H1 (cell line): ENCODE data around the gene SND1. TPM values are rescaled to one million over a fixed set of nuclear protein-coding genes. Genes with fewer than 3 reads are reported as not detected.

Source experiments
- CTCF ChIA-PET: fragments of 300-600 bp; sonication (Branson Sonifier 250); formaldehyde crosslinking; loops from one replicate; lab custom pipeline; 2021; ENCODE audit not compliant: partially characterized antibody; lab: Charles Lee
- POLR2A ChIA-PET: fragments of 300-600 bp; sonication (Branson Sonifier 250); formaldehyde crosslinking; loops from one replicate; lab custom pipeline; 2021; ENCODE audit warnings: inconsistent platforms; ENCODE audit not compliant: partially characterized antibody; lab: Charles Lee
- DNase-seq, 2 experiments: peaks; one replicate each; pipeline versions ENCODE4 v3.0.0 to v3.0.0-alpha.2; 2010 to 2022; ENCODE audit warnings: low spot score in 2 of 2, low read depth in 1 of 2, mixed read lengths in 1 of 2
- FAIRE-seq: peaks from 2 replicates; lab custom pipeline; 2011; peaks lifted over from hg19 to GRCh38; lab: Jason Lieb, UNC
- H2AFZ ChIP-seq: 2 replicates; pipeline ENCODE4 v1.8.1; 2012; ENCODE audit warnings: low read length, inconsistent platforms
- H2AK5ac ChIP-seq: 2 replicates; pipeline ENCODE4 v1.6.1; 2013; ENCODE audit warnings: low read depth, low read length
- H2BK120ac ChIP-seq: replicated peaks from 2 replicates; pipeline ENCODE3; 2013; ENCODE audit warnings: low read depth, low read length, inconsistent platforms
- H2BK12ac ChIP-seq: 2 replicates; pipeline ENCODE4 v1.6.1; 2013; ENCODE audit warnings: low read depth, low read length
- H2BK15ac ChIP-seq: 2 replicates; pipeline ENCODE4 v1.6.1; 2013; ENCODE audit warnings: low read length
- H2BK20ac ChIP-seq: 2 replicates; pipeline ENCODE4 v1.6.1; 2013; ENCODE audit warnings: low read length
- H2BK5ac ChIP-seq: 2 replicates; pipeline ENCODE4 v1.6.1; 2013; ENCODE audit warnings: low read depth, low read length
- H3K14ac ChIP-seq: 2 replicates; pipeline ENCODE4 v1.6.1; 2013; ENCODE audit warnings: inconsistent platforms; ENCODE audit not compliant: insufficient read length
- H3K18ac ChIP-seq: 2 replicates; pipeline ENCODE4 v1.6.1; 2013; ENCODE audit warnings: low read length; ENCODE audit errors: extremely low read depth
- H3K23ac ChIP-seq: 2 replicates; pipeline ENCODE4 v1.6.1; 2013; ENCODE audit warnings: inconsistent platforms; ENCODE audit not compliant: insufficient read length
- H3K23me2 ChIP-seq: 2 replicates; pipeline ENCODE4 v1.6.1; 2013; ENCODE audit warnings: low read depth, low read length
- H3K27ac ChIP-seq: 2 replicates; pipeline ENCODE4 v1.6.1; 2011; ENCODE audit warnings: low read depth, low read length, inconsistent platforms
- H3K27me3 ChIP-seq, 4 experiments: replicated peaks in 1 of 4; 1 replicate in 1 of 4; 2 replicates in 3 of 4; pipeline versions ENCODE4 v1.6.1 to v1.8.1; 2011 to 2013; ENCODE audit warnings: low read length in 3 of 4, mild to moderate bottlenecking in 3 of 4, inconsistent platforms in 2 of 4, mixed read lengths in 2 of 4, moderate library complexity in 1 of 4; ENCODE audit not compliant: control insufficient read depth in 3 of 4, insufficient read depth in 3 of 4; ENCODE audit errors: extremely low read depth in 1 of 4
- H3K36me3 ChIP-seq, 4 experiments: 2 replicates each; pipeline versions ENCODE4 v1.6.1 to v1.8.1; 2011 to 2013; ENCODE audit warnings: mild to moderate bottlenecking in 4 of 4, low read length in 3 of 4, moderate library complexity in 2 of 4, control low read depth in 1 of 4, inconsistent platforms in 1 of 4; ENCODE audit not compliant: insufficient read depth in 4 of 4, control insufficient read depth in 2 of 4
- H3K4ac ChIP-seq: replicated peaks from 2 replicates; pipeline ENCODE3; 2013; ENCODE audit warnings: low read length, low read depth, mixed read lengths, inconsistent platforms; ENCODE audit not compliant: insufficient read length
- H3K4me1 ChIP-seq, 4 experiments: replicated peaks in 1 of 4; 1 replicate in 1 of 4; 2 replicates in 3 of 4; pipeline versions ENCODE4 v1.6.1 to v1.8.1; 2011 to 2013; ENCODE audit warnings: low read length in 3 of 4, inconsistent platforms in 2 of 4, mixed read lengths in 1 of 4; ENCODE audit not compliant: insufficient read depth in 4 of 4, control insufficient read depth in 3 of 4
- H3K4me2 ChIP-seq, 2 experiments: 2 replicates each; pipeline versions ENCODE4 v1.6.1 to v1.8.1; 2011 to 2013; ENCODE audit warnings: low read depth in 2 of 2, low read length in 2 of 2, control low read depth in 1 of 2, inconsistent platforms in 1 of 2, mild to moderate bottlenecking in 1 of 2; ENCODE audit not compliant: insufficient read depth in 1 of 2
- H3K4me3 ChIP-seq, 4 experiments: fragments of 200-600, 300-600 bp in 1 of 4; sonication (generic), shearing (Covaris generic), sonication (Bioruptor Twin) in 1 of 4; 2 replicates each; pipeline versions ENCODE4 v1.5.1 to v1.8.1; 2011 to 2016; ENCODE audit warnings: low read length in 4 of 4, low read depth in 3 of 4, control low read depth in 2 of 4, inconsistent platforms in 2 of 4, mild to moderate bottlenecking in 2 of 4, mixed read lengths in 1 of 4, moderate library complexity in 1 of 4; ENCODE audit not compliant: insufficient read depth in 2 of 4; ENCODE audit errors: extremely low read depth in 1 of 4
- H3K56ac ChIP-seq: replicated peaks from 2 replicates; pipeline ENCODE3; 2013; ENCODE audit warnings: low read depth, mild to moderate bottlenecking, mixed read lengths, low read length, inconsistent platforms; ENCODE audit not compliant: insufficient read length
- H3K79me1 ChIP-seq: 2 replicates; pipeline ENCODE4 v1.6.1; 2013; ENCODE audit warnings: low read depth, low read length, control low read depth
- H3K79me2 ChIP-seq, 2 experiments: 2 replicates each; pipeline versions ENCODE4 v1.6.1 to v1.8.1; 2012 to 2013; ENCODE audit warnings: low read length in 2 of 2, mild to moderate bottlenecking in 2 of 2, inconsistent platforms in 1 of 2; ENCODE audit not compliant: insufficient read depth in 2 of 2, control insufficient read depth in 1 of 2
- H3K9ac ChIP-seq, 4 experiments: replicated peaks in 1 of 4; 1 replicate in 1 of 4; 2 replicates in 3 of 4; pipeline versions ENCODE4 v1.6.1 to v1.8.1; 2011 to 2013; ENCODE audit warnings: low read depth in 3 of 4, low read length in 3 of 4, control low read depth in 2 of 4, mild to moderate bottlenecking in 2 of 4, moderate library complexity in 2 of 4, inconsistent platforms in 1 of 4; ENCODE audit errors: extremely low read depth in 1 of 4
- H3K9me3 ChIP-seq, 2 experiments: 2 replicates each; pipeline versions ENCODE4 v1.6.1 to v1.8.1; 2012 to 2013; ENCODE audit warnings: mild to moderate bottlenecking in 2 of 2, moderate library complexity in 2 of 2, control low read depth in 1 of 2, inconsistent platforms in 1 of 2, low read depth in 1 of 2, low read length in 1 of 2, mixed read lengths in 1 of 2; ENCODE audit not compliant: insufficient read depth in 2 of 2
- H4K20me1 ChIP-seq, 2 experiments: replicated peaks in 1 of 2; 2 replicates each; pipeline versions ENCODE3 to v1.8.1; 2011 to 2013; ENCODE audit warnings: inconsistent platforms in 2 of 2, low read length in 2 of 2, mild to moderate bottlenecking in 1 of 2; ENCODE audit not compliant: insufficient read depth in 2 of 2, control insufficient read depth in 1 of 2
- H4K5ac ChIP-seq: 2 replicates; pipeline ENCODE4 v1.6.1; 2013; ENCODE audit warnings: low read length, low read depth, mixed read lengths, inconsistent platforms; ENCODE audit not compliant: insufficient read length
- H4K8ac ChIP-seq: 2 replicates; pipeline ENCODE4 v1.8.0; 2013; ENCODE audit warnings: mild to moderate bottlenecking, moderate library complexity, low read length, inconsistent platforms; ENCODE audit not compliant: insufficient read depth; ENCODE audit errors: extremely low read depth
- H4K91ac ChIP-seq: replicated peaks from 2 replicates; pipeline ENCODE3; 2013; ENCODE audit warnings: low read length, mixed read lengths, inconsistent platforms; ENCODE audit not compliant: insufficient read length
- ATF2 ChIP-seq: IDR thresholded peaks from 2 replicates; pipeline ENCODE4 v1.6.1; 2012; ENCODE audit warnings: low read length, inconsistent platforms
- BACH1 ChIP-seq: IDR thresholded peaks from 2 replicates; pipeline ENCODE4 v1.6.1; 2012; ENCODE audit warnings: low read length, improper control_type of control experiment
- BRCA1 ChIP-seq: IDR thresholded peaks from 2 replicates; pipeline ENCODE4 v1.6.1; 2012; ENCODE audit warnings: low read depth, low read length, improper control_type of control experiment
- CHD1 ChIP-seq: IDR thresholded peaks from 2 replicates; pipeline ENCODE4 v1.6.1; 2012; ENCODE audit warnings: low read depth, low read length, improper control_type of control experiment
- CHD2 ChIP-seq: IDR thresholded peaks from 2 replicates; pipeline ENCODE4 v1.6.1; 2012; ENCODE audit warnings: low read length, improper control_type of control experiment
- EGR1 ChIP-seq: IDR thresholded peaks from 2 replicates; pipeline ENCODE4 v1.6.1; 2011; ENCODE audit warnings: low read depth, low read length, borderline replicate concordance
- GTF2F1 ChIP-seq: IDR thresholded peaks from 2 replicates; pipeline ENCODE4 v1.6.1; 2012; ENCODE audit warnings: low read depth, low read length, improper control_type of control experiment, borderline replicate concordance
- HDAC2 ChIP-seq, 2 experiments: fragments of 300-600 bp in 1 of 2; sonication (generic) in 1 of 2; IDR thresholded peaks; 2 replicates each; pipeline ENCODE4 v1.6.1; 2011 to 2012; ENCODE audit warnings: low read depth in 2 of 2, low read length in 2 of 2, mild to moderate bottlenecking in 2 of 2, moderate library complexity in 2 of 2, borderline replicate concordance in 1 of 2, inconsistent platforms in 1 of 2
- JUN ChIP-seq: IDR thresholded peaks from 2 replicates; pipeline ENCODE4 v1.6.1; 2011; ENCODE audit warnings: low read depth, mild to moderate bottlenecking, improper control_type of control experiment, low read length
- KDM4A ChIP-seq: IDR thresholded peaks from one replicate; pipeline ENCODE4 v1.7.1; 2012; ENCODE audit warnings: low read depth, mild to moderate bottlenecking, moderate library complexity, low read length, inconsistent platforms; ENCODE audit not compliant: severe bottlenecking
- SIRT6 ChIP-seq: IDR thresholded peaks from one replicate; pipeline ENCODE4 v1.7.1; 2012; ENCODE audit warnings: low read length, inconsistent platforms
- SP2 ChIP-seq: IDR thresholded peaks from 2 replicates; pipeline ENCODE4 v1.6.1; 2012; ENCODE audit warnings: mild to moderate bottlenecking, low read length, inconsistent platforms
- SRF ChIP-seq: IDR thresholded peaks from 2 replicates; pipeline ENCODE4 v1.6.1; 2011; ENCODE audit warnings: mild to moderate bottlenecking, low read depth, low read length, moderate library complexity
- YY1 ChIP-seq: IDR thresholded peaks from 2 replicates; pipeline ENCODE4 v1.6.1; 2011; ENCODE audit warnings: low read depth, mild to moderate bottlenecking, low read length
- WGBS, 2 experiments: shearing (Covaris generic) in 1 of 2; methylation state at CpG; one replicate each; pipeline versions ENCODE4 v1.1.6 to v1.1.7; 2013 to 2015; ENCODE audit warnings: low lambda C conversion rate in 2 of 2, mixed read lengths in 2 of 2, inconsistent platforms in 1 of 2, low coverage in 1 of 2, missing lambda C conversion rate in 1 of 2; ENCODE audit not compliant: insufficient replicate concordance in 2 of 2, insufficient coverage in 1 of 2, insufficient read length in 1 of 2; ENCODE audit errors: extremely low coverage in 1 of 2, missing lambda C conversion rate in 1 of 2; 5-methylcytosine and 5-hydroxymethylcytosine counted together
- polyA plus RNA-seq, 7 experiments: library from polyadenylated mRNA; depleted of rRNA in 3 of 7; stranded (reverse) in 5 of 7; unstranded in 2 of 7; fragments of >200 nt in 5 of 7; fragments of 200-250 nt in 2 of 7; gene quantifications; 1 replicate in 5 of 7; 2 replicates in 1 of 7; 4 replicates in 1 of 7; pipeline versions ENCODE4 v1.2.1 to v1.2.3, GENCODE V29; 2011 to 2013; ENCODE audit warnings: missing spikeins in 2 of 7, mixed read lengths in 2 of 7
- total RNA-seq: library from RNA; stranded (reverse); fragmentation: NEBNext Ultra II Directional; extraction: Animal tissue kit (Norgen Biotek cat#: 25700); gene quantifications from 2 replicates; pipeline ENCODE4 v1.2.1, GENCODE V29; 2021

The SND1 gene
- total and polyA plus RNA-seq, 2 of the 8 experiments (the other 6 are each of a cell fraction or from before 2014, with no cell fraction given) = 122 to 290 TPM

- ChIA-PET CTCF (interaction anchor here (1.8 kb wide), 1 partner anchor 162 kb away, joined by 4 read pairs; no protein-coding TSS in a partner anchor), POLR2A (no interaction called here)
- H3K23me2 ChIP-seq = no peaks in the 10 kb centered on the region
- H4K20me1 ChIP-seq = peaks cover 0 to 3% of the 10 kb centered on the region in 2 experiments
- no peak overlapping the region for H3K18ac ChIP-seq
- no peak overlapping the region for H3K9ac ChIP-seq
- DNase-seq (no peak), FAIRE-seq (no peak)
- no peak overlapping the region for H2AK5ac ChIP-seq
- peaks cover 0 to 17% of the 10 kb centered on the region in 2 experiments; a peak in 1 of 4 replicates for H3K79me2 ChIP-seq
- H3K14ac ChIP-seq = no peak overlapping the region
- 0 out of 8 replicates have a peak, but pooled peaks cover 0 to 3% (median 0%) of the 10 kb centered on the region in 4 experiments for H3K36me3 ChIP-seq
- H2BK15ac ChIP-seq = no peak overlapping the region
- 89% methylated on average over 4 of the region's 4 CpGs; no CpG with 5 or more reads in 1 of the 2 experiments for WGBS, 2 experiments
- H3K4me2 ChIP-seq = no peak overlapping the region
- no peak overlapping the region for H4K5ac ChIP-seq
- no peak overlapping the region for H3K27ac ChIP-seq
- no peaks in the 10 kb centered on the region for H3K9me3 ChIP-seq
- no peak overlapping the region for H2BK20ac ChIP-seq
- H2BK120ac ChIP-seq = no peak overlapping the region
- H3K4ac ChIP-seq = no peak overlapping the region
- no peak overlapping the region for H4K91ac ChIP-seq
- H3K27me3 ChIP-seq = no peaks in the 10 kb centered on the region
- no peak overlapping the region for H4K8ac ChIP-seq
- H3K79me1 ChIP-seq = no peaks in the 10 kb centered on the region
- no peak overlapping the region for H3K4me3 ChIP-seq
- H2BK12ac ChIP-seq = no peak overlapping the region
- H2BK5ac ChIP-seq = no peak overlapping the region
- H2AFZ ChIP-seq = no peak overlapping the region
- H3K4me1 ChIP-seq = peaks cover 0 to 10% (median under 1%) of the 10 kb centered on the region in 4 experiments; a peak in 2 of 7 replicates
- no peak overlapping the region for H3K56ac ChIP-seq
- no peak overlapping the region for H3K23ac ChIP-seq
- TF ChIP-seq YY1 (no peak), SIRT6 (no peak), GTF2F1 (no peak), BRCA1 (no peak), JUN (no peak), CHD2 (no peak), BACH1 (no peak), SP2 (no peak), ATF2 (no peak), KDM4A (no peak), CHD1 (no peak), EGR1 (no peak), SRF (no peak), HDAC2 (IDR thresholded peaks at IDR 0.05; ENCODE audit: borderline replicate concordance in 1 of 2, low read depth in 2 of 2, low read length in 2 of 2) (no peak)
These were observed 205.5 kb downstream of the SND1 start for GRCh38 chr7:127857464-127857841.
